ENCODE results near the gene CDKN1C. TPM values are rescaled to one million over a fixed set of nuclear protein-coding genes. Genes with fewer than 3 reads are reported as not detected.

CDKN1C gene
- total RNA-seq, 1 experiment from 2014 or later: 15.4 TPM

- H3K36me3 Mint-ChIP-seq (ENCODE audit: insufficient read depth in 1 of 3, low read depth in 3 of 3): 0 out of 7 replicates have a peak, but pooled peaks cover 0 to 3% (median 0%) of the 10 kb centered on the region in 3 experiments
- DNase-seq: no peak
- H3K4me2 ChIP-seq (ENCODE audit: insufficient read depth, insufficient read length, low read length): no peak overlapping the region
Observed at GRCh38 chr11:2860636-2861035, 24.9 kb downstream of the CDKN1C start.

More at GRCh38 chr11:2860636-2861035, 24.9 kb downstream of the CDKN1C start:
- Histone ChIP-seq H4K20me1 (ENCODE audit: control insufficient read depth, insufficient read depth, insufficient read length) (no peaks in the 10 kb centered on the region), H3K56ac (ENCODE audit: insufficient read length, low read depth, low read length) (no peak overlapping the region), H3K79me1 (ENCODE audit: insufficient read depth, low read depth, low read length, poor library complexity, severe bottlenecking) (no peaks in the 10 kb centered on the region), H3K18ac (ENCODE audit: insufficient read length, low read depth, low read length) (no peak overlapping the region), H2AFZ (ENCODE audit: low read length) (no peak overlapping the region), H2BK5ac (ENCODE audit: insufficient read length, low read length) (no peak overlapping the region), H3K9ac (ENCODE audit: extremely low read depth, insufficient read length, low read length) (no peak overlapping the region), H4K8ac (replicated peaks; ENCODE audit: insufficient read length, low read depth, low read length) (no peak overlapping the region), H3K27ac (ENCODE audit: insufficient read length, low read depth, low read length) (no peak overlapping the region), H3K9me3 (ENCODE audit: control insufficient read depth, low read depth, low read length) (no peaks in the 10 kb centered on the region), H3K27me3 (ENCODE audit: insufficient read depth, low read length) (peaks cover 10% of the 10 kb centered on the region; the same call in 1 of the 2 replicates), H2BK15ac (ENCODE audit: low read depth, low read length) (no peak overlapping the region), H3K79me2 (ENCODE audit: insufficient read depth, low read length) (no peaks in the 10 kb centered on the region), H2BK20ac (ENCODE audit: low read depth, low read length, poor library complexity, severe bottlenecking) (no peak overlapping the region), H2BK120ac (ENCODE audit: low read depth, low read length, poor library complexity, severe bottlenecking) (no peak overlapping the region), H3K23ac (ENCODE audit: insufficient read length, low read depth, low read length) (no peak overlapping the region), H3K4ac (ENCODE audit: low read depth, low read length) (no peak overlapping the region), H3K14ac (ENCODE audit: insufficient read depth, low read length) (no peak overlapping the region), H2AK5ac (ENCODE audit: insufficient read length, low read length) (no peak overlapping the region), H3K23me2 (ENCODE audit: insufficient read length, low read depth, low read length, poor library complexity, severe bottlenecking) (peaks cover 4% of the 10 kb centered on the region), H3K4me1 (ENCODE audit: insufficient read depth, low read length) (no peaks in the 10 kb centered on the region), H2BK12ac (ENCODE audit: insufficient read length, low read depth, low read length) (no peak overlapping the region), H4K91ac (ENCODE audit: insufficient read length, low read depth, low read length) (no peak overlapping the region), H3T11ph (ENCODE audit: low read length) (no peak overlapping the region), H4K5ac (ENCODE audit: insufficient read length, low read depth, low read length) (no peak overlapping the region)
- H3K4me3 Mint-ChIP-seq: no peak overlapping the region; a peak in 1 of 5 replicates
- H3K4me1 Mint-ChIP-seq: peaks cover 31 to 33% of the 10 kb centered on the region in 2 experiments
- peaks cover 85% of the 10 kb centered on the region for H3K27me3 Mint-ChIP-seq (ENCODE audit: low read depth)
- no peak overlapping the region; a peak in 1 of 7 replicates for H3K27ac Mint-ChIP-seq
- H3K9me3 Mint-ChIP-seq: no peaks in the 10 kb centered on the region
- WGBS (ENCODE audit: extremely low coverage, insufficient read length, low lambda C conversion rate): no CpG with 5 or more reads among the region's 7 CpGs
- no peak for TF ChIP-seq CTCF (conservative IDR thresholded peaks at IDR 0.05)
